ENCODE measurements around the gene PPM1N.

DNA sequence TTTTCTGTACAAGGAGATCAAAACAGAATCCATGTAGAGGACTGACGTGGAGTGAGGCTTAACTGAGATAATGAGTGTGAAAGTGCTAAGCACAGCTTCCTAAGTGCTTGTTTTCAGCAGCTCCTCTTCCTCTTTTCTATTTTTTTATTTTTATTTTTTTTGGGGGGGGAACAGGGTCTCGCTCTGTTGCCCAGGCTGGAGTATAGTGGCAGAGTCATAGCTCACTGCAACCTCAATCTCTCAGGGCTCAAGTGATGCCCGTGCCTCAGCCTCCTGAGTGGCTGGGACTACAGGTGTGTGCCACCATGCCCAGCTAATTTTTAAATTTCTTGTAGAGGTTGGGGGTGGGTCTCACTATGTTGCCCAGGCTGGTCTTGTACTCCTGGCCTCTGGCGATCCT is 36.1 kb upstream of the PPM1N start:
- TF ChIP-seq, protein P1, sequence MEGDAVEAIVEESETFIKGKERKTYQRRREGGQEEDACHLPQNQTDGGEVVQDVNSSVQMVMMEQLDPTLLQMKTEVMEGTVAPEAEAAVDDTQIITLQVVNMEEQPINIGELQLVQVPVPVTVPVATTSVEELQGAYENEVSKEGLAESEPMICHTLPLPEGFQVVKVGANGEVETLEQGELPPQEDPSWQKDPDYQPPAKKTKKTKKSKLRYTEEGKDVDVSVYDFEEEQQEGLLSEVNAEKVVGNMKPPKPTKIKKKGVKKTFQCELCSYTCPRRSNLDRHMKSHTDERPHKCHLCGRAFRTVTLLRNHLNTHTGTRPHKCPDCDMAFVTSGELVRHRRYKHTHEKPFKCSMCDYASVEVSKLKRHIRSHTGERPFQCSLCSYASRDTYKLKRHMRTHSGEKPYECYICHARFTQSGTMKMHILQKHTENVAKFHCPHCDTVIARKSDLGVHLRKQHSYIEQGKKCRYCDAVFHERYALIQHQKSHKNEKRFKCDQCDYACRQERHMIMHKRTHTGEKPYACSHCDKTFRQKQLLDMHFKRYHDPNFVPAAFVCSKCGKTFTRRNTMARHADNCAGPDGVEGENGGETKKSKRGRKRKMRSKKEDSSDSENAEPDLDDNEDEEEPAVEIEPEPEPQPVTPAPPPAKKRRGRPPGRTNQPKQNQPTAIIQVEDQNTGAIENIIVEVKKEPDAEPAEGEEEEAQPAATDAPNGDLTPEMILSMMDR (conservative IDR thresholded peaks at IDR 0.05 in 1 of 2, IDR thresholded peaks at IDR 0.05 in 1 of 2; ENCODE audit: low read depth in 1 of 2, low read length in 2 of 2) = no peak
- TF ChIP-seq EZH2 (IDR thresholded peaks at IDR 0.05; ENCODE audit: low read length, missing control alignments) = no peak
